ENCODE measurements around the gene TRIM63. TPM values are rescaled to one million over a fixed set of nuclear protein-coding genes. Genes with fewer than 3 reads are reported as not detected.

Gene TRIM63
- polyA plus RNA-seq, 2 of the 4 experiments (the other 2 are of a cell fraction): not detected

DNA sequence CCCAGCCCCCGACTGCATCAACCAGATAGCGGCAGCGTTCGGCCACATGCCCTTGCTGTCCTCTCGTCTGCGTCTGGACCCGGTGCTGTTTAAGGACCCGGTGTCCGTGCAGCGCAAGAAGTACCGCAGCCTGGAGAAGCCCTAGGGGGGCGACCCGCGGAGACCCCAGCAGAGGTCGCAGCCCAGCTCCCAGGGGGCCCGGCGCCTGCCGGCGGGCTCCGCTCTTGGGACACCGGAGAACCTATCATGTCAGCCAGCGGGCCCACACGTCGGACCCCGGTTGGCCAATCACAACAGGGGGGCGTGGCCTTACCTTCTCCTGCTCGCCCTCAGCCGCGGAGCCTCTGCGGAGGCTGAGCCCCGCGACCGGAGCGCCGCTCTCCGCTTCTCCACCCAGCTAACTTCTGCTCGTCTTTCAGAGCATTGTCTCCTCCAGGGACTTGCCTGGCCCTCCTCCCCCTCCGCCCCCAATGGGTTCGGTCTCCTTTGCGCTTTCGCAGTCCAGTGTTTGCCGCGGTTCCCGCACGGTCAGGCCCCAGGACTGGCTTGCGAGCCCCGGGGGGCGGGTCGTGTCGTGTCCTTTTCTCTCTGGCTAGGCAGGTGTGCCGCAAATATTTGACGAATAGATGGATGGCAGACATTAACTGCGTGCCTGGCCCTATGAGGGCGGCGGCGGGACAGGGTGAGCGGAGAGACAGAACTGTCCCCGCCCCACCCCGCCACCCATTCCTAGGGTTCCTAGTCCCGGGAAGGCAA, 32.0 kb downstream of the TRIM63 start (continued):
- TF ChIP-seq RFX5 (IDR thresholded peaks at IDR 0.05): 0 out of 2 replicates have a peak, but pooled peaks have one; percentile 40
- TF ChIP-seq ZNF302 (CRISPR knock-in tag; IDR thresholded peaks at IDR 0.05): no peak
- TF ChIP-seq, protein P1, sequence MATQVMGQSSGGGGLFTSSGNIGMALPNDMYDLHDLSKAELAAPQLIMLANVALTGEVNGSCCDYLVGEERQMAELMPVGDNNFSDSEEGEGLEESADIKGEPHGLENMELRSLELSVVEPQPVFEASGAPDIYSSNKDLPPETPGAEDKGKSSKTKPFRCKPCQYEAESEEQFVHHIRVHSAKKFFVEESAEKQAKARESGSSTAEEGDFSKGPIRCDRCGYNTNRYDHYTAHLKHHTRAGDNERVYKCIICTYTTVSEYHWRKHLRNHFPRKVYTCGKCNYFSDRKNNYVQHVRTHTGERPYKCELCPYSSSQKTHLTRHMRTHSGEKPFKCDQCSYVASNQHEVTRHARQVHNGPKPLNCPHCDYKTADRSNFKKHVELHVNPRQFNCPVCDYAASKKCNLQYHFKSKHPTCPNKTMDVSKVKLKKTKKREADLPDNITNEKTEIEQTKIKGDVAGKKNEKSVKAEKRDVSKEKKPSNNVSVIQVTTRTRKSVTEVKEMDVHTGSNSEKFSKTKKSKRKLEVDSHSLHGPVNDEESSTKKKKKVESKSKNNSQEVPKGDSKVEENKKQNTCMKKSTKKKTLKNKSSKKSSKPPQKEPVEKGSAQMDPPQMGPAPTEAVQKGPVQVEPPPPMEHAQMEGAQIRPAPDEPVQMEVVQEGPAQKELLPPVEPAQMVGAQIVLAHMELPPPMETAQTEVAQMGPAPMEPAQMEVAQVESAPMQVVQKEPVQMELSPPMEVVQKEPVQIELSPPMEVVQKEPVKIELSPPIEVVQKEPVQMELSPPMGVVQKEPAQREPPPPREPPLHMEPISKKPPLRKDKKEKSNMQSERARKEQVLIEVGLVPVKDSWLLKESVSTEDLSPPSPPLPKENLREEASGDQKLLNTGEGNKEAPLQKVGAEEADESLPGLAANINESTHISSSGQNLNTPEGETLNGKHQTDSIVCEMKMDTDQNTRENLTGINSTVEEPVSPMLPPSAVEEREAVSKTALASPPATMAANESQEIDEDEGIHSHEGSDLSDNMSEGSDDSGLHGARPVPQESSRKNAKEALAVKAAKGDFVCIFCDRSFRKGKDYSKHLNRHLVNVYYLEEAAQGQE (IDR thresholded peaks at IDR 0.05): no peak
- no peak for TF ChIP-seq FOXS1 (CRISPR knock-in tag; IDR thresholded peaks at IDR 0.05)
- TF ChIP-seq, protein P2, sequence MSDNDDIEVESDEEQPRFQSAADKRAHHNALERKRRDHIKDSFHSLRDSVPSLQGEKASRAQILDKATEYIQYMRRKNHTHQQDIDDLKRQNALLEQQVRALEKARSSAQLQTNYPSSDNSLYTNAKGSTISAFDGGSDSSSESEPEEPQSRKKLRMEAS (IDR thresholded peaks at IDR 0.05): peak; percentile 45
- TF ChIP-seq HOXB5 (CRISPR knock-in tag; IDR thresholded peaks at IDR 0.05): no peak
- TF ChIP-seq, protein P3, sequence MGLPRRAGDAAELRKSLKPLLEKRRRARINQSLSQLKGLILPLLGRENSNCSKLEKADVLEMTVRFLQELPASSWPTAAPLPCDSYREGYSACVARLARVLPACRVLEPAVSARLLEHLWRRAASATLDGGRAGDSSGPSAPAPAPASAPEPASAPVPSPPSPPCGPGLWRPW (IDR thresholded peaks at IDR 0.05): no peak
- TF ChIP-seq, protein P4, sequence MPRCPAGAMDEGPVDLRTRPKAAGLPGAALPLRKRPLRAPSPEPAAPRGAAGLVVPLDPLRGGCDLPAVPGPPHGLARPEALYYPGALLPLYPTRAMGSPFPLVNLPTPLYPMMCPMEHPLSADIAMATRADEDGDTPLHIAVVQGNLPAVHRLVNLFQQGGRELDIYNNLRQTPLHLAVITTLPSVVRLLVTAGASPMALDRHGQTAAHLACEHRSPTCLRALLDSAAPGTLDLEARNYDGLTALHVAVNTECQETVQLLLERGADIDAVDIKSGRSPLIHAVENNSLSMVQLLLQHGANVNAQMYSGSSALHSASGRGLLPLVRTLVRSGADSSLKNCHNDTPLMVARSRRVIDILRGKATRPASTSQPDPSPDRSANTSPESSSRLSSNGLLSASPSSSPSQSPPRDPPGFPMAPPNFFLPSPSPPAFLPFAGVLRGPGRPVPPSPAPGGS (IDR thresholded peaks at IDR 0.05): no peak
- TF ChIP-seq CHD2 (IDR thresholded peaks at IDR 0.05; ENCODE audit: low read length, partially characterized antibody): no peak
- TF ChIP-seq, protein P5, sequence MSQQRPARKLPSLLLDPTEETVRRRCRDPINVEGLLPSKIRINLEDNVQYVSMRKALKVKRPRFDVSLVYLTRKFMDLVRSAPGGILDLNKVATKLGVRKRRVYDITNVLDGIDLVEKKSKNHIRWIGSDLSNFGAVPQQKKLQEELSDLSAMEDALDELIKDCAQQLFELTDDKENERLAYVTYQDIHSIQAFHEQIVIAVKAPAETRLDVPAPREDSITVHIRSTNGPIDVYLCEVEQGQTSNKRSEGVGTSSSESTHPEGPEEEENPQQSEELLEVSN (IDR thresholded peaks at IDR 0.05; ENCODE audit: borderline replicate concordance, low read depth): peak; percentile 44; the same call in 1 of the 2 replicates
- no peak for TF ChIP-seq GATA3 (IDR thresholded peaks at IDR 0.05; ENCODE audit: borderline replicate concordance)
- no peak for TF ChIP-seq KDM1A (IDR thresholded peaks at IDR 0.05; ENCODE audit: low read depth)
- TF ChIP-seq CBX8 (IDR thresholded peaks at IDR 0.05): no peak

DNA sequence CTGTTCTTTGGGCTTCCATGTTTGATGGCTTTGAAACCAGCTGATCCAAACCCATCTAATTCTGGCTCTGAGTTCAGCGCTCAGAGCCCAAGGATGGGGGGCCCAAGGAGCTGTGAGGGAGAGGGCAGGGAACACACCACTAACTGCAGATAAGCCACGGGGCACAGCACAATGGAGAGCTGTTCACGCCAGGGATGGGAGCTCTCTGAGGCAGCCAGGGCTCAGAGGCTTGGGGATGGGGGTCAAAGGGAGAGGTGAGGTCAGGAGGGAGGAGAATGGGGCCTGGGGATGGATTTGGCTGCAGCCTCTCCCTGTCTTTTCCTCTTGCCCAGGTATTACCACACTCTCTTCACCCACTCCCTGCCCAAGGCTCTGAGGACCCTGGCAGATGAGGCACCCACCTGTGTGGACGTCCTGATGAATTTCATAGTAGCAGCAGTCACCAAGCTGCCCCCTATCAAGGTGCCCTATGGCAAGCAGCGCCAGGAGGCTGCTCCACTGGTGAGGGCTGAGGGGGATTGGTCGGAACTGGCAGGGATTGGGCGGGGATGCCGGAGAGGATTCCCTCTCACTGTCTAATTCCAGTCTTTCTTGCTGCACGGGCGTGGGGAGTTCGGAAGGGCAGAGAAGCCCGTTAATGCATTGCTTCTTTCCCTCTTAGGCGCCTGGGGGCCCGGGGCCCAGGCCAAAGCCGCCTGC, 32.8 kb downstream of the TRIM63 start:
- Histone ChIP-seq H3K4me2 (peak overlapping the region; percentile 99), H3K27ac (peak overlapping the region; percentile 53 to 87; a peak in 5 of 6 replicates), H3K4me1 (peaks cover 11% of the 10 kb centered on the region), H3K4me3 (peak overlapping the region; percentile 70), H3K9me3 (no peaks in the 10 kb centered on the region)
- peak in 1 of 2 experiments; percentile 33 for DNase-seq (ENCODE audit: low read depth in 1 of 2, low spot score in 1 of 2)
- ChIA-PET POLR2A (no interaction called here), CTCF (interaction anchor here (0.6 to 3.1 kb wide), 26 partner anchors 8 to 382 kb away, joined by 3 to 30 read pairs (median 4); partner anchors contain the start of genes EXTL1, SLC30A2 and ZNF593)
- no peak for FAIRE-seq
- TF ChIP-seq ZC3H11A (IDR thresholded peaks at IDR 0.05) (no peak), JUNB (IDR thresholded peaks at IDR 0.05) (no peak), RARB (CRISPR knock-in tag; IDR thresholded peaks at IDR 0.05) (no peak), NFE2L2 (conservative IDR thresholded peaks at IDR 0.05; ENCODE audit: low read length) (no peak), ESRRA (IDR thresholded peaks at IDR 0.05; ENCODE audit: borderline replicate concordance, low read length) (no peak), POLR2AphosphoS2 (conservative IDR thresholded peaks at IDR 0.05; ENCODE audit: low read length) (no peak), BHLHE40 (IDR thresholded peaks at IDR 0.05; ENCODE audit: low read depth, low read length) (no peak), HOXB13 (CRISPR knock-in tag; IDR thresholded peaks at IDR 0.05; ENCODE audit: low read depth) (no peak), PHF8 (IDR thresholded peaks at IDR 0.05; ENCODE audit: borderline replicate concordance, low read depth) (no peak), RFX5 (IDR thresholded peaks at IDR 0.05) (no peak)
- TF ChIP-seq, protein P6, sequence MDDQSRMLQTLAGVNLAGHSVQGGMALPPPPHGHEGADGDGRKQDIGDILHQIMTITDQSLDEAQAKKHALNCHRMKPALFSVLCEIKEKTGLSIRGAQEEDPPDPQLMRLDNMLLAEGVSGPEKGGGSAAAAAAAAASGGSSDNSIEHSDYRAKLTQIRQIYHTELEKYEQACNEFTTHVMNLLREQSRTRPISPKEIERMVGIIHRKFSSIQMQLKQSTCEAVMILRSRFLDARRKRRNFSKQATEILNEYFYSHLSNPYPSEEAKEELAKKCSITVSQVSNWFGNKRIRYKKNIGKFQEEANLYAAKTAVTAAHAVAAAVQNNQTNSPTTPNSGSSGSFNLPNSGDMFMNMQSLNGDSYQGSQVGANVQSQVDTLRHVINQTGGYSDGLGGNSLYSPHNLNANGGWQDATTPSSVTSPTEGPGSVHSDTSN (IDR thresholded peaks at IDR 0.05): no peak
- TF ChIP-seq, protein P1 (IDR thresholded peaks at IDR 0.05): no peak
- TF ChIP-seq, protein P7, sequence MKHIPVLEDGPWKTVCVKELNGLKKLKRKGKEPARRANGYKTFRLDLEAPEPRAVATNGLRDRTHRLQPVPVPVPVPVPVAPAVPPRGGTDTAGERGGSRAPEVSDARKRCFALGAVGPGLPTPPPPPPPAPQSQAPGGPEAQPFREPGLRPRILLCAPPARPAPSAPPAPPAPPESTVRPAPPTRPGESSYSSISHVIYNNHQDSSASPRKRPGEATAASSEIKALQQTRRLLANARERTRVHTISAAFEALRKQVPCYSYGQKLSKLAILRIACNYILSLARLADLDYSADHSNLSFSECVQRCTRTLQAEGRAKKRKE (CRISPR knock-in tag; IDR thresholded peaks at IDR 0.05; ENCODE audit: low read depth): no peak
- 71% methylated on average over 3 of the region's 15 CpGs for WGBS (ENCODE audit: missing lambda C conversion rate)
- ATAC-seq: peak; percentile 14 to 63; a peak in 3 of 6 replicates
